ENCODE data around the gene TAS1R2. TPM values are rescaled to one million over a fixed set of nuclear protein-coding genes. Genes with fewer than 3 reads are reported as not detected.
A peak's percentile ranks its signal among the peaks of the same experiment; 100 is the strongest.

Gene TAS1R2
- total RNA-seq, 1 donor from 2014 or later: not detected

- no peak for ATAC-seq
Measured at GRCh38 chr1:18819986-18820790, 39.3 kb downstream of the TAS1R2 start.

- ATAC-seq: no peak
Measured at GRCh38 chr1:18819203-18819602, 40.3 kb downstream of the TAS1R2 start.

GRCh38 chr1:18817795-18818435 is 41.5 kb downstream of the TAS1R2 start:
- ATAC-seq: no peak

GRCh38 chr1:18817316-18817715 is 42.1 kb downstream of the TAS1R2 start:
- ATAC-seq: no peak

GRCh38 chr1:18816808-18817207 is 42.7 kb downstream of the TAS1R2 start:
- no peak for ATAC-seq

- no peak for ATAC-seq
Measured at GRCh38 chr1:18814874-18815531, 44.5 kb downstream of the TAS1R2 start.

- ATAC-seq: peak; percentile 27
Measured at GRCh38 chr1:18814425-18814824, 45.0 kb downstream of the TAS1R2 start.

- no peak for ATAC-seq
Measured at GRCh38 chr1:18812453-18812939, 47.0 kb downstream of the TAS1R2 start.

GRCh38 chr1:18811733-18812452 is 47.6 kb downstream of the TAS1R2 start:
- ATAC-seq: no peak

- no peak for ATAC-seq
Measured at GRCh38 chr1:18809953-18810899, 49.2 kb downstream of the TAS1R2 start.

- ATAC-seq: no peak
Measured at GRCh38 chr1:18808550-18808949, 50.9 kb downstream of the TAS1R2 start.

- ATAC-seq: no peak
Measured at GRCh38 chr1:18807334-18808063, 52.0 kb downstream of the TAS1R2 start.

GRCh38 chr1:18805925-18806849 is 53.3 kb downstream of the TAS1R2 start:
- ATAC-seq: no peak

GRCh38 chr1:18805150-18805879 is 54.1 kb downstream of the TAS1R2 start:
- ATAC-seq: no peak

GRCh38 chr1:18803851-18804250 is 55.6 kb downstream of the TAS1R2 start:
- ATAC-seq: no peak

GRCh38 chr1:18803151-18803791 is 56.2 kb downstream of the TAS1R2 start:
- no peak for ATAC-seq

GRCh38 chr1:18802231-18802630 is 57.2 kb downstream of the TAS1R2 start:
- no peak for ATAC-seq

- ATAC-seq: no peak
Measured at GRCh38 chr1:18800258-18800657, 59.2 kb downstream of the TAS1R2 start.
